HCT116 (cell line): ENCODE data around the gene NDUFC2. TPM values are rescaled to one million over a fixed set of nuclear protein-coding genes. Genes with fewer than 3 reads are reported as not detected.

Source experiments
- ATAC-seq: fragments of 200-7000 bp; cut with Tn5 transposase; 2 replicates; pipeline ENCODE4 v1.9.1; 2020; ENCODE audit warnings: mild to moderate bottlenecking, moderate library complexity
- BruUV-seq: library from RNA; stranded (reverse); fragments of 400-500 nt; replicated peaks from 2 replicates; lab custom pipeline; 2021; lab: Mats Ljungman, UMichigan
- CTCF ChIA-PET: fragments of 300-600 bp; sonication (Branson Sonifier 250); formaldehyde crosslinking; loops from one replicate; lab custom pipeline; 2021; ENCODE audit warnings: antibody characterized with exemption; lab: Charles Lee
- POLR2A ChIA-PET: fragments of 300-600, 350-600 bp; sonication (Branson Sonifier 250); formaldehyde crosslinking; loops from one replicate; lab custom pipeline; 2021; ENCODE audit warnings: antibody characterized with exemption; lab: Charles Lee
- RAD21 ChIA-PET, 2 experiments: fragments of 300-600 bp; sonication (Branson Sonifier 250); formaldehyde crosslinking; loops; one replicate each; lab custom pipeline; 2023; ENCODE audit warnings: low total read pairs in 2 of 2; ENCODE audit not compliant: uncharacterized antibody in 2 of 2, unreplicated experiment in 2 of 2, low non-redundant PET in 1 of 2; lab: Charles Lee
- DNase-seq: peaks from one replicate; pipeline ENCODE4 v3.0.0-alpha.2; 2010; ENCODE audit warnings: low read depth, low spot score
- H2AFZ ChIP-seq: fragments of 200-600 bp; shearing (Covaris generic), sonication (generic); 2 replicates; pipeline ENCODE4 v1.6.1; 2017; ENCODE audit warnings: low read depth, mixed run types, mixed read lengths, antibody characterized with exemption, low read length; ENCODE audit not compliant: poor library complexity, severe bottlenecking
- H3K27ac ChIP-seq: 2 replicates; pipeline ENCODE4 v1.5.1; 2012; ENCODE audit warnings: low read depth, low read length
- H3K27me3 ChIP-seq: fragments of 200-600 bp; sonication (generic); 2 replicates; pipeline ENCODE4 v1.6.1; 2016; ENCODE audit warnings: mixed run types, low read length, mixed read lengths; ENCODE audit not compliant: insufficient read depth
- H3K36me3 ChIP-seq, 2 experiments: fragments of 200-500 bp in 1 of 2; fragments of 200-600 bp in 1 of 2; sonication (Bioruptor generic) in 1 of 2; sonication (generic) in 1 of 2; 2 replicates each; pipeline versions ENCODE4 v1.5.1 to v1.6.1; 2014 to 2016; ENCODE audit warnings: low read length in 2 of 2, inconsistent platforms in 1 of 2, mixed read lengths in 1 of 2, mixed run types in 1 of 2; ENCODE audit not compliant: insufficient read depth in 2 of 2, control insufficient read depth in 1 of 2
- H3K4me1 ChIP-seq, 2 experiments: fragments of 200-600 bp in 1 of 2; sonication (generic) in 1 of 2; 2 replicates each; pipeline versions ENCODE4 v1.5.1 to v1.6.1; 2012 to 2017; ENCODE audit warnings: low read length in 2 of 2, inconsistent platforms in 1 of 2, mild to moderate bottlenecking in 1 of 2, mixed read lengths in 1 of 2, mixed run types in 1 of 2, moderate library complexity in 1 of 2; ENCODE audit not compliant: insufficient read depth in 2 of 2, control insufficient read depth in 1 of 2
- H3K4me2 ChIP-seq: fragments of 200-600 bp; sonication (generic); 2 replicates; pipeline ENCODE4 v1.6.1; 2017; ENCODE audit warnings: mixed run types, low read length, mixed read lengths
- H3K4me3 ChIP-seq, 2 experiments: fragments of 200-600 bp in 1 of 2; sonication (generic) in 1 of 2; replicated peaks in 1 of 2; 2 replicates each; pipeline ENCODE4 v1.5.1; 2011 to 2016; ENCODE audit warnings: low read length in 2 of 2, control low read depth in 1 of 2, low read depth in 1 of 2, mild to moderate bottlenecking in 1 of 2, mixed read lengths in 1 of 2, mixed run types in 1 of 2
- H3K79me2 ChIP-seq: fragments of 200-600 bp; sonication (generic); 2 replicates; pipeline ENCODE4 v1.6.1; 2017; ENCODE audit warnings: mild to moderate bottlenecking, mixed run types, low read length, moderate library complexity, mixed read lengths; ENCODE audit not compliant: insufficient read depth
- H3K9ac ChIP-seq: fragments of 200-600 bp; sonication (generic); 2 replicates; pipeline ENCODE4 v1.6.1; 2016; ENCODE audit warnings: low read length, mixed read lengths
- H3K9me2 ChIP-seq: fragments of 200-600 bp; sonication (generic), shearing (Covaris generic); 2 replicates; pipeline ENCODE4 v1.6.1; 2017; ENCODE audit warnings: mixed run types, mild to moderate bottlenecking, moderate library complexity; ENCODE audit not compliant: insufficient read depth
- H3K9me3 ChIP-seq, 2 experiments: fragments of 200-500 bp in 1 of 2; fragments of 200-600 bp in 1 of 2; sonication (Bioruptor generic) in 1 of 2; sonication (generic) in 1 of 2; 2 replicates each; pipeline ENCODE4 v1.6.1; 2014 to 2017; ENCODE audit warnings: low read length in 2 of 2, mixed read lengths in 2 of 2, inconsistent platforms in 1 of 2, low read depth in 1 of 2, mild to moderate bottlenecking in 1 of 2, mixed run types in 1 of 2, moderate library complexity in 1 of 2; ENCODE audit not compliant: control insufficient read depth in 1 of 2, insufficient read depth in 1 of 2
- H4K20me1 ChIP-seq: fragments of 200-600 bp; sonication (generic), shearing (Covaris generic); 2 replicates; pipeline ENCODE4 v1.6.1; 2017; ENCODE audit warnings: mixed run types, mild to moderate bottlenecking, moderate library complexity; ENCODE audit not compliant: insufficient read depth
- CBX3 ChIP-seq: IDR thresholded peaks from 2 replicates; pipeline ENCODE4 v1.6.1; 2012; ENCODE audit warnings: low read depth
- CEBPB ChIP-seq: IDR thresholded peaks from 2 replicates; pipeline ENCODE4 v1.6.1; 2012; ENCODE audit warnings: low read depth
- EZH2 ChIP-seq: fragments of 200-600 bp; sonication (generic); IDR thresholded peaks from 2 replicates; pipeline ENCODE4 v1.6.1; 2017; ENCODE audit warnings: antibody characterized with exemption, mixed run types
- EZH2phosphoT487 ChIP-seq: fragments of 200-600 bp; IDR thresholded peaks from 2 replicates; pipeline ENCODE4 v1.6.1; 2018; ENCODE audit warnings: antibody characterized with exemption, borderline replicate concordance
- RAD21 ChIP-seq: IDR thresholded peaks from 2 replicates; pipeline ENCODE4 v1.6.1; 2012; ENCODE audit warnings: low read depth, mild to moderate bottlenecking
- SIN3A ChIP-seq: IDR thresholded peaks from 2 replicates; pipeline ENCODE4 v1.6.1; 2012; ENCODE audit warnings: low read depth
- ZFX ChIP-seq: fragments of 450-650 bp; IDR thresholded peaks from 2 replicates; pipeline ENCODE4 v1.6.1; 2017
- intact Hi-C: fragments of 100-400 bp; cut with micrococcal nuclease; formaldehyde crosslinking; loops from 2 replicates; pipeline ENCODE4 v1.10.0; 2022
- total RNA-seq: library from RNA; stranded (reverse); gene quantifications from one replicate; pipeline ENCODE4 v1.2.1, GENCODE V29; 2021; ENCODE audit not compliant: unreplicated experiment
- TF ChIP-seq, protein P1 (sequence below): IDR thresholded peaks from 2 replicates; pipeline ENCODE4 v1.6.1; 2012; ENCODE audit warnings: low read depth
- TF ChIP-seq, protein P2 (sequence below): IDR thresholded peaks from 2 replicates; pipeline ENCODE4 v1.6.1; 2012

The NDUFC2 gene
- total RNA-seq, 1 experiment from 2014 or later: 225 TPM

DNA sequence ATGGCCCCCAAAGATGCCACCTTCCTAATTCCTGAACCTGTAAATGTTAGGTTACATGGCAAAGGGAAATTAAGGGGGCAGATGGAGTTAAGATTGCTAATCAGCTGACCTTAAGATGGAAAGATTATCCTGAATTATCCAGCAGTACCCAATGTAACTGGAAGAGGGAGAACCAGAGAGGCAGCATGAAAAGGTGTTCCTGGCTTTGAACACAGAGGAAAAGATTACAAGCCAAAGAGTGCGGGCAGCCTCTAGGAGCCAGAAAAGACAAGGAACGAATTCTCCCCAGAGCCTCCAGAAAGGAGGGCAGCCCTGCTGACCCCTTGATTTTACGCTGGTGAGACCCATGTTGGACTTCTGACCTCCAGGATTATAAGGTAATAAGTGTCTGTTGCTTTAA is 31.1 kb downstream of the NDUFC2 start:
- no peak for TF ChIP-seq EZH2phosphoT487
- no peak for TF ChIP-seq SIN3A
- no peak for TF ChIP-seq ZFX
- no peak for TF ChIP-seq CBX3
- TF ChIP-seq CEBPB: no peak
- TF ChIP-seq, protein P1, sequence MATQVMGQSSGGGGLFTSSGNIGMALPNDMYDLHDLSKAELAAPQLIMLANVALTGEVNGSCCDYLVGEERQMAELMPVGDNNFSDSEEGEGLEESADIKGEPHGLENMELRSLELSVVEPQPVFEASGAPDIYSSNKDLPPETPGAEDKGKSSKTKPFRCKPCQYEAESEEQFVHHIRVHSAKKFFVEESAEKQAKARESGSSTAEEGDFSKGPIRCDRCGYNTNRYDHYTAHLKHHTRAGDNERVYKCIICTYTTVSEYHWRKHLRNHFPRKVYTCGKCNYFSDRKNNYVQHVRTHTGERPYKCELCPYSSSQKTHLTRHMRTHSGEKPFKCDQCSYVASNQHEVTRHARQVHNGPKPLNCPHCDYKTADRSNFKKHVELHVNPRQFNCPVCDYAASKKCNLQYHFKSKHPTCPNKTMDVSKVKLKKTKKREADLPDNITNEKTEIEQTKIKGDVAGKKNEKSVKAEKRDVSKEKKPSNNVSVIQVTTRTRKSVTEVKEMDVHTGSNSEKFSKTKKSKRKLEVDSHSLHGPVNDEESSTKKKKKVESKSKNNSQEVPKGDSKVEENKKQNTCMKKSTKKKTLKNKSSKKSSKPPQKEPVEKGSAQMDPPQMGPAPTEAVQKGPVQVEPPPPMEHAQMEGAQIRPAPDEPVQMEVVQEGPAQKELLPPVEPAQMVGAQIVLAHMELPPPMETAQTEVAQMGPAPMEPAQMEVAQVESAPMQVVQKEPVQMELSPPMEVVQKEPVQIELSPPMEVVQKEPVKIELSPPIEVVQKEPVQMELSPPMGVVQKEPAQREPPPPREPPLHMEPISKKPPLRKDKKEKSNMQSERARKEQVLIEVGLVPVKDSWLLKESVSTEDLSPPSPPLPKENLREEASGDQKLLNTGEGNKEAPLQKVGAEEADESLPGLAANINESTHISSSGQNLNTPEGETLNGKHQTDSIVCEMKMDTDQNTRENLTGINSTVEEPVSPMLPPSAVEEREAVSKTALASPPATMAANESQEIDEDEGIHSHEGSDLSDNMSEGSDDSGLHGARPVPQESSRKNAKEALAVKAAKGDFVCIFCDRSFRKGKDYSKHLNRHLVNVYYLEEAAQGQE: no peak
- no peak for TF ChIP-seq RAD21
- TF ChIP-seq EZH2: no peak
- TF ChIP-seq, protein P2, sequence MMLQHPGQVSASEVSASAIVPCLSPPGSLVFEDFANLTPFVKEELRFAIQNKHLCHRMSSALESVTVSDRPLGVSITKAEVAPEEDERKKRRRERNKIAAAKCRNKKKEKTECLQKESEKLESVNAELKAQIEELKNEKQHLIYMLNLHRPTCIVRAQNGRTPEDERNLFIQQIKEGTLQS: no peak
- peaks cover 8 to 20% of the 10 kb centered on the region in 2 experiments for H3K4me1 ChIP-seq
- H2AFZ ChIP-seq: no peak overlapping the region
- no peaks in the 10 kb centered on the region for H4K20me1 ChIP-seq
- H3K27me3 ChIP-seq: no peaks in the 10 kb centered on the region
- no peak for DNase-seq
- intact Hi-C loops: loop anchor here (5.0 kb wide), 1 partner anchor 226 kb away; the partner anchor contains the start of genes AAMDC and RSF1
- no peak overlapping the region for H3K4me2 ChIP-seq
- no peak for ATAC-seq
- BruUV-seq: no TSS peak
- no peaks in the 10 kb centered on the region for H3K9me2 ChIP-seq
- no peak overlapping the region for H3K9ac ChIP-seq
- no peak overlapping the region for H3K27ac ChIP-seq
- no peaks in the 10 kb centered on the region for H3K36me3 ChIP-seq
- H3K4me3 ChIP-seq: no peak overlapping the region
- H3K79me2 ChIP-seq: no peaks in the 10 kb centered on the region
- ChIA-PET RAD21 (no interaction called here), CTCF (no interaction called here), POLR2A (interaction anchor here (0.7 kb wide), 1 partner anchor 1618 kb away, joined by 5 read pairs; no protein-coding TSS in a partner anchor)
- no peaks in the 10 kb centered on the region for H3K9me3 ChIP-seq
